ENCODE results near the gene SIRPB2. TPM values are rescaled to one million over a fixed set of nuclear protein-coding genes. Genes with fewer than 3 reads are reported as not detected.

SIRPB2 gene
- total RNA-seq, 1 experiment from 2014 or later: not detected

DNA sequence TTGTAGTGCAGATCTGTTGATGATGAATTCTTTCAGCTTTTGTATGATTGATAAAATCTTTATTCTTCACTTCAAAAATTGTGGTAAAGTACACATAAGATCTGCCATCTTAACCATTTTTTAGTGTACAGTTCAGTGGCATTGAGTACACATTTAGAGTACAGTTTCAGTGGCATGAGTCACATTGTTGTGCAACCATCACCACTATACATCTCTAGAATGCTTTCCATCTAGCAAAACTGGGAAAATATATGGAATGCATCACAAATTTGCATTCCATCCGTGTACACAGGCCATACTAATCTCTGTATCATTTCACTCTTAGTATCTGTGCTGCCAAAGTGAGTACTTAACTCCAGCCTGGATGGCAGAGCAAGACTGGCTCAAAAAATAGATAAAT is 37.6 kb upstream of the SIRPB2 start:
- peaks cover 4% of the 10 kb centered on the region for H3K4me1 ChIP-seq (ENCODE audit: low read length)
- H3K9ac ChIP-seq (ENCODE audit: low read length): no peak overlapping the region
- no peak overlapping the region for H3K4me2 ChIP-seq (ENCODE audit: low read depth, low read length, poor library complexity, severe bottlenecking)
- no peaks in the 10 kb centered on the region for H3K9me3 ChIP-seq (ENCODE audit: low read length)
- H3K4me3 ChIP-seq (ENCODE audit: low read length): no peak overlapping the region
- no peak overlapping the region for H2AFZ ChIP-seq (ENCODE audit: low read length)
- no peaks in the 10 kb centered on the region for H3K79me2 ChIP-seq (ENCODE audit: low read length)
- no peak for DNase-seq
- no peaks in the 10 kb centered on the region for H3K27me3 ChIP-seq (ENCODE audit: low read length)
- no peaks in the 10 kb centered on the region for H4K20me1 ChIP-seq (ENCODE audit: insufficient read depth, low read depth, low read length)
- H3K27ac ChIP-seq (ENCODE audit: low read length): no peak overlapping the region
- no peaks in the 10 kb centered on the region for H3K36me3 ChIP-seq (ENCODE audit: insufficient read depth, low read length)
- no peaks in the 10 kb centered on the region for H3K9me2 ChIP-seq (replicated peaks; ENCODE audit: insufficient read depth, low read length)

DNA sequence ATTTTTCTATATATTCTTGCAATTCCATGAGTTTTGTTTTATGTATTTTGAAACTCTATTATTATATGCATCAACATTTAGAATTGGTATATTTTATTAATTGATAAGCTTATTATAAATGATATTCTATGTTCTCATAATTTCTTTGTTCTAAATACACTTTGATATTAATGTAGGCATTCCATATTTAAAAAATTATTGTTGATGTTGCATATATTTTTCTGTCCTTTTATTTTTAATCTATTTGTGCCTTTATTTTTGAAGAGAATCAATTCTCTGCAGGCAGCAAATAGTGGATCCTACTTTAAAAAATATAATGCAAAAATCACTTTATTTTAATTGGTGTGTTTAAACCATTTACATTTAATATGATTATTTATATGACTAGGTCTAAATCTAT is 36.7 kb upstream of the SIRPB2 start:
- Histone ChIP-seq H3K27me3 (ENCODE audit: low read length) (no peaks in the 10 kb centered on the region), H4K20me1 (ENCODE audit: insufficient read depth, low read depth, low read length) (no peaks in the 10 kb centered on the region), H3K27ac (ENCODE audit: low read length) (no peak overlapping the region), H3K9ac (ENCODE audit: low read length) (no peak overlapping the region), H2AFZ (ENCODE audit: low read length) (no peak overlapping the region), H3K9me3 (ENCODE audit: low read length) (no peaks in the 10 kb centered on the region), H3K4me3 (ENCODE audit: low read length) (no peak overlapping the region), H3K4me1 (ENCODE audit: low read length) (peaks cover 4% of the 10 kb centered on the region), H3K9me2 (replicated peaks; ENCODE audit: insufficient read depth, low read length) (no peaks in the 10 kb centered on the region), H3K79me2 (ENCODE audit: low read length) (no peaks in the 10 kb centered on the region), H3K36me3 (ENCODE audit: insufficient read depth, low read length) (no peaks in the 10 kb centered on the region), H3K4me2 (ENCODE audit: low read depth, low read length, poor library complexity, severe bottlenecking) (no peak overlapping the region)
- DNase-seq: no peak

DNA sequence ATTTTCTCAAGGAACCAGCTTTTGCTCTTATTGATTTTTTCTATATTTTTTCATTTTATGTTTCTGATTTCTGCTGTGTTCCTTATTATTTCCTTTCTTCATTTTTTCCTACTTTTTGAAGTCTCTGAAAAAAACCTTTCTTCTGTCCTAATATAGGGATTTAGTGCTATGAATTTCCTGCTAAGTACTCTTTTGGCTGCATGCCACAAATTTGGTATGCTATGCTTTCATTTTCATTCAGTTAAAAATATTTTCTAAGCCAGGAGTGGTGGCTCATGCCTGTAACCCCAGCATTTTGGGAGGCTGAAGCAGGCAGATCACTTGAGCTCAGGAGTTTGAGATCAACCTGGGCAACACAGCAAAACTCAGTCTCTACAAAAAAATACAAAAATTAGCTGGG is 35.7 kb upstream of the SIRPB2 start:
- Histone ChIP-seq H3K4me1 (ENCODE audit: low read length) (peaks cover 4% of the 10 kb centered on the region), H3K36me3 (ENCODE audit: insufficient read depth, low read length) (no peaks in the 10 kb centered on the region), H2AFZ (ENCODE audit: low read length) (no peak overlapping the region), H3K79me2 (ENCODE audit: low read length) (no peaks in the 10 kb centered on the region), H3K4me3 (ENCODE audit: low read length) (no peak overlapping the region), H3K9me2 (replicated peaks; ENCODE audit: insufficient read depth, low read length) (no peaks in the 10 kb centered on the region), H3K27ac (ENCODE audit: low read length) (no peak overlapping the region), H3K27me3 (ENCODE audit: low read length) (no peaks in the 10 kb centered on the region), H3K4me2 (ENCODE audit: low read depth, low read length, poor library complexity, severe bottlenecking) (no peak overlapping the region), H4K20me1 (ENCODE audit: insufficient read depth, low read depth, low read length) (no peaks in the 10 kb centered on the region), H3K9ac (ENCODE audit: low read length) (no peak overlapping the region), H3K9me3 (ENCODE audit: low read length) (no peaks in the 10 kb centered on the region)
- no peak for DNase-seq

DNA sequence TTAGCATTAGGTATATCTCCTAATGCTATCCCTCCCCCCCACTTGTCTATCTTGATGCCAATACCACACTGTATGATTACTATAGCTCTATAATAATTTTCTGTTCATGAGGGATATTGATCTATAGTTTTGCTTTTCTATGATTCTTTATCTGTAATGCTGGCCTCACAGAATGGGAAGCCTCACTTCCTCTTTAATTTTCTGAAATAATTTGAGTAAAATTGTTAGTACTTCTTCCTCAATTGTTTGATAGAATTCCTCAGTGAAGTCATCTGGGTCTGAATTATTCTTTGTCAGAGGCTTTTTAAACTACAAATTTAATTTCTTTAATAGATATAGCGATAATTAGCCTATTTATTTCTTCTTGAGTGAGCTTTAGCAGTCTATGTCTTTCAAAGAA is 35.1 kb upstream of the SIRPB2 start:
- Histone ChIP-seq H3K9me3 (ENCODE audit: low read length) (no peaks in the 10 kb centered on the region), H3K27me3 (ENCODE audit: low read length) (no peaks in the 10 kb centered on the region), H2AFZ (ENCODE audit: low read length) (no peak overlapping the region), H3K9ac (ENCODE audit: low read length) (no peak overlapping the region), H3K36me3 (ENCODE audit: insufficient read depth, low read length) (no peaks in the 10 kb centered on the region), H3K4me3 (ENCODE audit: low read length) (no peak overlapping the region), H4K20me1 (ENCODE audit: insufficient read depth, low read depth, low read length) (no peaks in the 10 kb centered on the region), H3K27ac (ENCODE audit: low read length) (no peak overlapping the region), H3K79me2 (ENCODE audit: low read length) (no peaks in the 10 kb centered on the region), H3K4me1 (ENCODE audit: low read length) (peaks cover 4% of the 10 kb centered on the region), H3K9me2 (replicated peaks; ENCODE audit: insufficient read depth, low read length) (no peaks in the 10 kb centered on the region), H3K4me2 (ENCODE audit: low read depth, low read length, poor library complexity, severe bottlenecking) (no peak overlapping the region)
- DNase-seq: no peak

DNA sequence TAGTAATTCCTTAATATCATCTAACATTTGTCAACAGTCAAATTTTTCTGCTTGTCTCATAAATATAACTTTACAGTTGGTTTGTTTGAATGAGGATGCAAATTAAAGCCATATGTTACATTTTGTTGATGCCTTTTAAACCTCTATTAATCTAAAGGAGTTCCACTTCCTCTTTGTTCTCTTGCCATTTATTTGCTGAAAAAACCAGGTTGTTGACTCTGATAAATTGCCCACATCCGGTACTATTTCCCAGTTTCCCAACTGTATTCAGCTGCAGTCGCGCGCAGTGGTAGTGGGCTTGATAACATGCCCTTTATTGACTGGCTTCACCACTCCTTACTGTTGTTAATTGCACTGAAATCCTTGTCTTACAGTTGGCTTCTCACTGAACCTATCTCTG is 32.8 kb upstream of the SIRPB2 start:
- H3K9me2 ChIP-seq (replicated peaks; ENCODE audit: insufficient read depth, low read length): no peaks in the 10 kb centered on the region
- no peaks in the 10 kb centered on the region for H3K79me2 ChIP-seq (ENCODE audit: low read length)
- H3K4me2 ChIP-seq (ENCODE audit: low read depth, low read length, poor library complexity, severe bottlenecking): no peak overlapping the region
- no peak overlapping the region for H3K4me3 ChIP-seq (ENCODE audit: low read length)
- H3K27me3 ChIP-seq (ENCODE audit: low read length): no peaks in the 10 kb centered on the region
- H4K20me1 ChIP-seq (ENCODE audit: insufficient read depth, low read depth, low read length): no peaks in the 10 kb centered on the region
- H3K4me1 ChIP-seq (ENCODE audit: low read length): peaks cover 4% of the 10 kb centered on the region
- DNase-seq: no peak
- no peak overlapping the region for H3K9ac ChIP-seq (ENCODE audit: low read length)
- H3K27ac ChIP-seq (ENCODE audit: low read length): no peak overlapping the region
- no peaks in the 10 kb centered on the region for H3K36me3 ChIP-seq (ENCODE audit: insufficient read depth, low read length)
- no peaks in the 10 kb centered on the region for H3K9me3 ChIP-seq (ENCODE audit: low read length)
- no peak overlapping the region for H2AFZ ChIP-seq (ENCODE audit: low read length)

DNA sequence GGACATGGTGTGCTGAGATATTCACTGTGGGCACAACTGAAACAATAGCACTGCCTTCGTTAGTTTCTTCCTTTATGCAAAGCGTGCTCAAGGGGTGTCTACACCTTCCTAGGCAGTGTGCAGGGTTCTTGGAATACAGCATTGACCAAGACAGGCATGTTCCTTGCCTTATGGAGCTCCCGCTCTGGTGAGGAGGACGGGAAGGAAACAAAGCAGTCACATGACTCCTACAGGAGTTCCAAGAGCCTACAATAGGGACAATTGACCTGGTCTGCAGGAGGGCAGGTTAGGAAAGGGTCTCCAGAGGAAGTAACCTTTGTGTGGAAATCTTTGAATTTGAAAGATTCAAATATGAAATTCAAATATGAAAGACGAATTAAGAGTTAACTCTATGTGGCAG is 25.8 kb upstream of the SIRPB2 start:
- H3K9ac ChIP-seq (ENCODE audit: low read length): no peak overlapping the region
- no peak for DNase-seq
- H3K9me2 ChIP-seq (replicated peaks; ENCODE audit: insufficient read depth, low read length): no peaks in the 10 kb centered on the region
- H3K27ac ChIP-seq (ENCODE audit: low read length): no peak overlapping the region
- H4K20me1 ChIP-seq (ENCODE audit: insufficient read depth, low read depth, low read length): no peaks in the 10 kb centered on the region
- no peaks in the 10 kb centered on the region for H3K27me3 ChIP-seq (ENCODE audit: low read length)
- H3K4me1 ChIP-seq (ENCODE audit: low read length): no peaks in the 10 kb centered on the region
- H3K36me3 ChIP-seq (ENCODE audit: insufficient read depth, low read length): no peaks in the 10 kb centered on the region
- no peak overlapping the region for H3K4me2 ChIP-seq (ENCODE audit: low read depth, low read length, poor library complexity, severe bottlenecking)
- H2AFZ ChIP-seq (ENCODE audit: low read length): no peak overlapping the region
- no peaks in the 10 kb centered on the region for H3K9me3 ChIP-seq (ENCODE audit: low read length)
- no peaks in the 10 kb centered on the region for H3K79me2 ChIP-seq (ENCODE audit: low read length)
- no peak overlapping the region for H3K4me3 ChIP-seq (ENCODE audit: low read length)

DNA sequence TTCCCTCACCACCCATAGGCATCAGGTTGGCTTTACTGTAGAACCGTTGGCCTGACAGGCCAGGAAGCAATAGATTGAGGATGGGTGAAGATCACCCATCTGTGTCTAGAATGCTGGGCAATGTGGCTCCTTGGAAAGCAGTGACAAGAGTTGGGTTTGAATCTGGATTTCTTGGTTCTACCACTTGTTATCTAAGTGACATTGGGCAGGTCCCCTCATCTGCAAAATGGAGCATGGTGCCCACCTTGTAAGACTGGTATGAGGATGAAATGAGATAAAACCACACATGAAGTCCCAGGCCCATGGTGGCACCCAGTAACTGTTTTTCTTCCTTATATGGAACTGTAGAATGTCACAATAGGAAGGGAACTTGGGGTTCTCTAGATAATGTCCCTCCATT is 22.6 kb upstream of the SIRPB2 start:
- Histone ChIP-seq H2AFZ (ENCODE audit: low read length) (no peak overlapping the region), H3K4me3 (ENCODE audit: low read length) (no peak overlapping the region), H3K27ac (ENCODE audit: low read length) (no peak overlapping the region), H3K9me2 (replicated peaks; ENCODE audit: insufficient read depth, low read length) (no peaks in the 10 kb centered on the region), H3K27me3 (ENCODE audit: low read length) (no peaks in the 10 kb centered on the region), H3K36me3 (ENCODE audit: insufficient read depth, low read length) (no peaks in the 10 kb centered on the region), H3K9me3 (ENCODE audit: low read length) (no peaks in the 10 kb centered on the region), H4K20me1 (ENCODE audit: insufficient read depth, low read depth, low read length) (no peaks in the 10 kb centered on the region), H3K9ac (ENCODE audit: low read length) (no peak overlapping the region), H3K79me2 (ENCODE audit: low read length) (no peaks in the 10 kb centered on the region), H3K4me1 (ENCODE audit: low read length) (no peaks in the 10 kb centered on the region), H3K4me2 (ENCODE audit: low read depth, low read length, poor library complexity, severe bottlenecking) (no peak overlapping the region)
- DNase-seq: no peak

DNA sequence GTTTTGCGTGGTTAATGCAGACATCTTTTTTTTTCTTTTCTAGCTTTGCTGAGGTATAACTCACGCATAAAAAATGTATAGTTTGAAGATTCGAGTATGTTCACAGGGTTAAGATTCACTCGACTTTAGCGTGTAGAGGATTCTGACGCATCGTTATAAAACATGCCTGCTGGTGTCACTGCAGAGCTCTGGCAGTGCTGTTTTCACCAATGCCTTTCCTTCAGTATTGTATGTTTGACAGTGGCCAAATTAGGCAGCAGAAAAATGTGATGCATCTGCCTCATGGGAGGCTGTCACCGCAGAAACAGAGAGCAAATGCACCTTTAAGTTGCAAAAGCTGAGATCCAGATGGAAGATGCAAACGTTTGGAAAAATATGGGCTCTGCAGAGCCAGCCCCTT is 18.0 kb upstream of the SIRPB2 start:
- Histone ChIP-seq H4K20me1 (ENCODE audit: insufficient read depth, low read depth, low read length) (no peaks in the 10 kb centered on the region), H3K9me2 (replicated peaks; ENCODE audit: insufficient read depth, low read length) (no peaks in the 10 kb centered on the region), H3K27ac (ENCODE audit: low read length) (no peak overlapping the region), H3K9me3 (ENCODE audit: low read length) (no peaks in the 10 kb centered on the region), H3K4me2 (ENCODE audit: low read depth, low read length, poor library complexity, severe bottlenecking) (no peak overlapping the region), H2AFZ (ENCODE audit: low read length) (no peak overlapping the region), H3K27me3 (ENCODE audit: low read length) (no peaks in the 10 kb centered on the region), H3K36me3 (ENCODE audit: insufficient read depth, low read length) (no peaks in the 10 kb centered on the region), H3K4me1 (ENCODE audit: low read length) (no peaks in the 10 kb centered on the region), H3K4me3 (ENCODE audit: low read length) (no peak overlapping the region), H3K79me2 (ENCODE audit: low read length) (no peaks in the 10 kb centered on the region), H3K9ac (ENCODE audit: low read length) (no peak overlapping the region)
- DNase-seq: peak; percentile 54

DNA sequence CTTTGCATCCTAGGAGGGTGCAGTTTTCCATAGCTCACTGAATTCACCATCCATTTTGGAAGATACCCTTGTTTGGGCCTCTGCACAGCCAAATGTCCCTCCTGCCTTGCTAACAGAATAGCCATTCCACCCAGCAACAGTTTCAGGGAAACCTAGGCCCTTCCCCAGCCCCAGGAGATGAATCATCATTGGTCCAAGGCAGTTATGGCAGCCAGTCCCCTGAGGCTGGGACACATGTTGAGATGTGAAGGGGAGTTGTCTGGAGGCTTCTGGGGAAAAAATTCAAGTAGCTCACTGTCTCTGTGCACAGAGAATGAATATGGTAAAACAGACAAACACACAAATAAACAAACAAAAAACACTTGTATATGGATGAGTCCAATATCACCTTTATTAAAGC is 17.4 kb upstream of the SIRPB2 start:
- H2AFZ ChIP-seq (ENCODE audit: low read length): no peak overlapping the region
- H3K9me3 ChIP-seq (ENCODE audit: low read length): no peaks in the 10 kb centered on the region
- H3K27ac ChIP-seq (ENCODE audit: low read length): no peak overlapping the region

More for the DNA sequence above, 17.4 kb upstream of the SIRPB2 start:
- Histone ChIP-seq H3K4me3 (ENCODE audit: low read length) (no peak overlapping the region), H3K27me3 (ENCODE audit: low read length) (no peaks in the 10 kb centered on the region), H3K36me3 (ENCODE audit: insufficient read depth, low read length) (no peaks in the 10 kb centered on the region), H3K4me2 (ENCODE audit: low read depth, low read length, poor library complexity, severe bottlenecking) (no peak overlapping the region), H3K9me2 (replicated peaks; ENCODE audit: insufficient read depth, low read length) (no peaks in the 10 kb centered on the region), H4K20me1 (ENCODE audit: insufficient read depth, low read depth, low read length) (no peaks in the 10 kb centered on the region), H3K79me2 (ENCODE audit: low read length) (no peaks in the 10 kb centered on the region), H3K9ac (ENCODE audit: low read length) (no peak overlapping the region), H3K4me1 (ENCODE audit: low read length) (no peaks in the 10 kb centered on the region)
- no peak for DNase-seq

Measured in Karpas-422 (cell line).